Esophagus squamous epithelium (tissue), 5 donors: ENCODE results near the gene RIOK3. TPM values are rescaled to one million over a fixed set of nuclear protein-coding genes. Genes with fewer than 3 reads are reported as not detected.

Source experiments
- DNase-seq: peaks from one replicate; lab custom pipeline; 2025; lab: John Stamatoyannopoulos, UW
- H3K27ac ChIP-seq, 4 donors: fragments of 200-600 bp; sonication (generic); one replicate each; pipeline ENCODE4 v1.5.1; 2016 to 2019; ENCODE audit warnings: mild to moderate bottlenecking in 1 of 4
- H3K27me3 ChIP-seq, 4 donors: fragments of 200-600 bp; sonication (generic); 1 replicate in 3 of 4; 2 replicates in 1 of 4; pipeline versions ENCODE4 v1.5.1 to v1.6.0; 2017 to 2021; ENCODE audit warnings: antibody characterized with exemption in 1 of 4
- H3K36me3 ChIP-seq, 3 donors: fragments of 200-600 bp; sonication (generic); one replicate each; pipeline ENCODE4 v1.5.1; 2016 to 2019
- H3K4me1 ChIP-seq, 3 donors: fragments of 200-600 bp; sonication (generic); one replicate each; pipeline ENCODE4 v1.5.1; 2017 to 2019
- H3K4me3 ChIP-seq, 4 donors: fragments of 200-600 bp; sonication (generic); 1 replicate in 3 of 4; 2 replicates in 1 of 4; pipeline ENCODE4 v1.5.1; 2016 to 2019; ENCODE audit warnings: mild to moderate bottlenecking in 2 of 4, moderate library complexity in 1 of 4
- H3K9me3 ChIP-seq, 3 donors: fragments of 200-600 bp; sonication (generic); one replicate each; pipeline ENCODE4 v1.5.1; 2016 to 2019
- CTCF ChIP-seq, 6 experiments: fragments of 450-650 bp in 4 of 6; fragments of 200-600 bp in 2 of 6; sonication (generic) in 2 of 6; IDR thresholded peaks; one replicate each; pipeline ENCODE4 v1.5.1; 2016 to 2019; ENCODE audit warnings: antibody characterized with exemption in 6 of 6, mild to moderate bottlenecking in 4 of 6, moderate library complexity in 4 of 6
- POLR2A ChIP-seq, 4 donors: fragments of 450-650 bp; IDR thresholded peaks; one replicate each; pipeline ENCODE4 v1.6.1; 2017; ENCODE audit warnings: antibody characterized with exemption in 4 of 4, mild to moderate bottlenecking in 4 of 4, moderate library complexity in 3 of 4
- WGBS, 2 donors: methylation state at CpG; one replicate each; pipeline ENCODE4 v1.1.5; 2018; 5-methylcytosine and 5-hydroxymethylcytosine counted together
- intact Hi-C: fragments of 100-400 bp; cut with DNase I; formaldehyde crosslinking; loops from one replicate; pipeline ENCODE4 v1.15.0; 2022
- total RNA-seq, 4 donors: library from RNA; depleted of rRNA; stranded (reverse); fragments of >200 nt; gene quantifications; one replicate each; pipeline ENCODE4 v1.1.0, GENCODE V29; 2016
- donor health status: DM: yes; HTN: yes; CAD: no.

The RIOK3 gene
- total RNA-seq, 4 donors from 2014 or later = 58.4 to 140 (median 84.4) TPM

GRCh38 chr18:23412351-23412964 is 40.6 kb upstream of the RIOK3 start:
- 48 to 54% methylated on average over 3 of the region's 3 CpGs for WGBS, 2 donors
- Histone ChIP-seq H3K9me3 (no peaks in the 10 kb centered on the region), H3K36me3 (no peaks in the 10 kb centered on the region), H3K4me3 (no peak overlapping the region), H3K27me3 (no peaks in the 10 kb centered on the region), H3K4me1 (peaks cover 0 to 7% (median 0%) of the 10 kb centered on the region in 3 donors), H3K27ac (no peak overlapping the region)
- DNase-seq = no peak
- no peak for TF ChIP-seq CTCF (IDR thresholded peaks at IDR 0.05)
- TF ChIP-seq POLR2A (IDR thresholded peaks at IDR 0.05) = no peak
- intact Hi-C loops = no loop called here

- intact Hi-C loops = no loop called here
- no peaks in the 10 kb centered on the region for H3K27me3 ChIP-seq
- H3K36me3 ChIP-seq = no peaks in the 10 kb centered on the region
- H3K27ac ChIP-seq = no peak overlapping the region
- no peak for TF ChIP-seq POLR2A (IDR thresholded peaks at IDR 0.05)
- no peak for TF ChIP-seq CTCF (IDR thresholded peaks at IDR 0.05)
- no peak overlapping the region for H3K4me3 ChIP-seq
- H3K4me1 ChIP-seq = peaks cover 0 to 7% (median 0%) of the 10 kb centered on the region in 3 donors
- 88 to 90% methylated on average over 4 of the region's 4 CpGs for WGBS, 2 donors
- H3K9me3 ChIP-seq = no peaks in the 10 kb centered on the region
- no peak for DNase-seq
Measured at GRCh38 chr18:23415515-23415914, 37.6 kb upstream of the RIOK3 start.

GRCh38 chr18:23416298-23416697 is 36.8 kb upstream of the RIOK3 start:
- no peaks in the 10 kb centered on the region for H3K27me3 ChIP-seq
- peak overlapping the region in 1 of 4 donors; percentile 2 for H3K27ac ChIP-seq
- DNase-seq = no peak
- H3K4me3 ChIP-seq = no peak overlapping the region
- no peaks in the 10 kb centered on the region for H3K9me3 ChIP-seq
- TF ChIP-seq CTCF (IDR thresholded peaks at IDR 0.05) (no peak), POLR2A (IDR thresholded peaks at IDR 0.05) (no peak)
- intact Hi-C loops = no loop called here
- peaks cover 0 to 7% (median 0%) of the 10 kb centered on the region in 3 donors for H3K4me1 ChIP-seq
- 24 to 45% methylated on average over 3 of the region's 3 CpGs for WGBS, 2 donors
- H3K36me3 ChIP-seq = no peaks in the 10 kb centered on the region

GRCh38 chr18:23421277-23421676 is 31.8 kb upstream of the RIOK3 start:
- no peaks in the 10 kb centered on the region for H3K27me3 ChIP-seq
- no peaks in the 10 kb centered on the region for H3K9me3 ChIP-seq
- TF ChIP-seq POLR2A (IDR thresholded peaks at IDR 0.05) (no peak), CTCF (IDR thresholded peaks at IDR 0.05) (no peak)
- DNase-seq = no peak
- H3K36me3 ChIP-seq = no peaks in the 10 kb centered on the region
- WGBS, 2 donors = 88 to 93% methylated on average over 1 of the region's 1 CpG
- no peak overlapping the region for H3K27ac ChIP-seq
- intact Hi-C loops = no loop called here
- H3K4me1 ChIP-seq = peaks cover 0 to 21% (median 6%) of the 10 kb centered on the region in 3 donors
- no peak overlapping the region for H3K4me3 ChIP-seq

- no peaks in the 10 kb centered on the region for H3K36me3 ChIP-seq
- TF ChIP-seq POLR2A (IDR thresholded peaks at IDR 0.05) = no peak
- TF ChIP-seq CTCF (IDR thresholded peaks at IDR 0.05) = no peak
- peak overlapping the region in 3 of 4 donors; percentile 28 to 62 (median 38) for H3K27ac ChIP-seq
- H3K4me3 ChIP-seq = no peak overlapping the region
- H3K9me3 ChIP-seq = no peaks in the 10 kb centered on the region
- no peaks in the 10 kb centered on the region for H3K27me3 ChIP-seq
- intact Hi-C loops = no loop called here
- H3K4me1 ChIP-seq = peaks cover 0 to 18% (median 6%) of the 10 kb centered on the region in 3 donors
- DNase-seq = peak; percentile 4
- WGBS, 2 donors = 36 to 38% methylated on average over 3 to 4 of the region's 4 CpGs
Measured at GRCh38 chr18:23422751-23423418, 30.2 kb upstream of the RIOK3 start.
